GM23248 (cell line): ENCODE measurements around the gene KLF15. TPM values are rescaled to one million over a fixed set of nuclear protein-coding genes. Genes with fewer than 3 reads are reported as not detected.
A peak's percentile ranks its signal among the peaks of the same experiment; 100 is the strongest.

Experiments
- DNase-seq: peaks from one replicate; pipeline ENCODE4 v3.0.0-alpha.2; 2015
- H2AFZ ChIP-seq: fragments of 200-600 bp; sonication (generic); 2 replicates; pipeline ENCODE4 v1.6.1; 2016; ENCODE audit warnings: antibody characterized with exemption
- H3F3A ChIP-seq: fragments of 200-600 bp; sonication (generic); 2 replicates; pipeline ENCODE4 v1.6.1; 2016; ENCODE audit warnings: mild to moderate bottlenecking, antibody characterized with exemption, mixed run types; ENCODE audit not compliant: insufficient read depth
- H3K27ac ChIP-seq: fragments of 200-600 bp; sonication (generic); 2 replicates; pipeline ENCODE4 v1.5.1; 2016; ENCODE audit warnings: mild to moderate bottlenecking
- H3K27me3 ChIP-seq: fragments of 200-600 bp; sonication (generic); replicated peaks from 2 replicates; pipeline ENCODE4 v1.6.1; 2016; ENCODE audit warnings: mild to moderate bottlenecking; ENCODE audit not compliant: insufficient read depth
- H3K36me3 ChIP-seq: fragments of 200-600 bp; sonication (generic); 2 replicates; pipeline ENCODE4 v1.6.1; 2016; ENCODE audit warnings: low read depth, mild to moderate bottlenecking
- H3K4me1 ChIP-seq: fragments of 200-600 bp; sonication (generic); 2 replicates; pipeline ENCODE4 v1.6.1; 2016; ENCODE audit warnings: mild to moderate bottlenecking; ENCODE audit not compliant: insufficient read depth
- H3K4me2 ChIP-seq: fragments of 200-600 bp; sonication (generic); one replicate; pipeline ENCODE4 v1.6.1; 2016; ENCODE audit warnings: mild to moderate bottlenecking; ENCODE audit not compliant: unreplicated experiment
- H3K4me3 ChIP-seq: fragments of 200-600 bp; sonication (generic); 2 replicates; pipeline ENCODE4 v1.5.1; 2016; ENCODE audit warnings: mild to moderate bottlenecking
- H3K79me2 ChIP-seq: fragments of 200-600 bp; sonication (generic); 2 replicates; pipeline ENCODE4 v1.6.1; 2016; ENCODE audit warnings: mild to moderate bottlenecking; ENCODE audit not compliant: insufficient read depth
- H3K9ac ChIP-seq: fragments of 200-600 bp; sonication (generic); 2 replicates; pipeline ENCODE4 v1.6.1; 2016; ENCODE audit warnings: mild to moderate bottlenecking
- H3K9me2 ChIP-seq: fragments of 200-600 bp; sonication (generic); 2 replicates; pipeline ENCODE4 v1.6.1; 2016; ENCODE audit warnings: mixed run types, mild to moderate bottlenecking, moderate library complexity; ENCODE audit not compliant: insufficient read depth
- H3K9me3 ChIP-seq: fragments of 200-600 bp; sonication (generic); one replicate; pipeline ENCODE4 v1.6.1; 2017; ENCODE audit warnings: low read depth
- H4K20me1 ChIP-seq: fragments of 200-600 bp; sonication (generic); 2 replicates; pipeline ENCODE4 v1.6.0; 2016; ENCODE audit not compliant: insufficient read depth
- EZH2 ChIP-seq: fragments of 200-600 bp; sonication (generic); IDR thresholded peaks from 2 replicates; pipeline ENCODE4 v1.6.1; 2018; ENCODE audit warnings: antibody characterized with exemption, mild to moderate bottlenecking; ENCODE audit not compliant: insufficient read depth, poor library complexity, severe bottlenecking
- EZH2phosphoT487 ChIP-seq: fragments of 200-600 bp; sonication (generic); IDR thresholded peaks from 2 replicates; pipeline ENCODE4 v1.6.1; 2018; ENCODE audit warnings: antibody characterized with exemption, moderate library complexity, mild to moderate bottlenecking, low read depth; ENCODE audit not compliant: insufficient read depth
- WGBS, 2 experiments: methylation state at CpG; one replicate each; pipeline ENCODE4 v1.1.6; 2015 to 2017; ENCODE audit warnings: low lambda C conversion rate in 2 of 2, low coverage in 1 of 2; ENCODE audit errors: missing lambda C conversion rate in 2 of 2; 5-methylcytosine and 5-hydroxymethylcytosine counted together
- in situ Hi-C: fragments of 300-500 bp; cut with MboI; formaldehyde crosslinking; loops from 2 replicates; pipeline ENCODE4 v1.15.0; 2020
- polyA plus RNA-seq: library from polyadenylated mRNA; unstranded; fragments of >200 nt; fragmentation: Nextera tagmentation; extraction: Ambion mirVana; gene quantifications from 2 replicates; pipeline ENCODE4 v1.2.1, GENCODE V29; 2016
- total RNA-seq: library from RNA; depleted of rRNA; stranded (reverse); fragments of >200 nt; shearing (Covaris generic); gene quantifications from 2 replicates; pipeline ENCODE4 v1.2.3, GENCODE V29; 2014

The KLF15 gene
- total and polyA plus RNA-seq, 2 experiments from 2014 or later: 0.14 to 0.54 TPM

DNA sequence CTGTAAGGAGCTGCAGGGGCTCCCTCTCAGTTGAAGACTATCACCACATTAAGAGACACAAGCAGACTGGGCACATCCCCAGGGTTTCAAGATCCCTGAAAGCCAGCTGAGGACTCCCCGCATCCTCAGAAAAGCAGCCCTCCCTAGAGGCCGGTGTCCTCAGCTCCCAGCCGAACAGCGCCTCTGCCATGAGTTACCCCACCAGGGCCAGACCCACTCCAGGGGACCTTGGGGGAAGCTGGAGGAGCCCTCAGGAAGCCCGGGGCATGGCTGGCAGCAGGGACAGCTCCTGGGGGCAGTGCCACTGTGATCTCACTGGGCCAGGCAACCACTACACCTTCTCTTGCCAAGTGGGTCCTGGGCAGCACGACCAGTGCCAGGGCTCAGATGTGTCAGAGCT, 8.1 kb downstream of the KLF15 start:
- H3F3A ChIP-seq: no peaks in the 10 kb centered on the region
- H3K27me3 ChIP-seq: no peaks in the 10 kb centered on the region
- no peak overlapping the region for H2AFZ ChIP-seq
- no peaks in the 10 kb centered on the region for H3K4me1 ChIP-seq
- WGBS, 2 experiments: 78 to 79% methylated on average over 6 of the region's 6 CpGs
- in situ Hi-C loops: no loop called here
- DNase-seq: no peak
- no peak overlapping the region for H3K4me3 ChIP-seq
- H3K27ac ChIP-seq: no peak overlapping the region
- no peaks in the 10 kb centered on the region for H3K79me2 ChIP-seq
- H3K9me3 ChIP-seq: no peaks in the 10 kb centered on the region
- no peak overlapping the region for H3K4me2 ChIP-seq
- no peaks in the 10 kb centered on the region for H3K36me3 ChIP-seq
- no peak overlapping the region for H3K9ac ChIP-seq
- no peaks in the 10 kb centered on the region for H4K20me1 ChIP-seq
- TF ChIP-seq EZH2: no peak
- H3K9me2 ChIP-seq: no peaks in the 10 kb centered on the region

- no peaks in the 10 kb centered on the region for H3K9me3 ChIP-seq
- no peaks in the 10 kb centered on the region for H3K9me2 ChIP-seq
- no peaks in the 10 kb centered on the region for H3K4me1 ChIP-seq
- 74 to 76% methylated on average over 12 of the region's 12 CpGs for WGBS, 2 experiments
- H4K20me1 ChIP-seq: no peaks in the 10 kb centered on the region
- H2AFZ ChIP-seq: no peak overlapping the region
- no peaks in the 10 kb centered on the region for H3K27me3 ChIP-seq
- no peaks in the 10 kb centered on the region for H3F3A ChIP-seq
- H3K79me2 ChIP-seq: no peaks in the 10 kb centered on the region
- in situ Hi-C loops: no loop called here
- no peaks in the 10 kb centered on the region for H3K36me3 ChIP-seq
- H3K9ac ChIP-seq: no peak overlapping the region
- TF ChIP-seq EZH2phosphoT487 (no peak), EZH2 (no peak)
- DNase-seq: peak; percentile 38
- no peak overlapping the region for H3K27ac ChIP-seq
- H3K4me2 ChIP-seq: no peak overlapping the region
- no peak overlapping the region for H3K4me3 ChIP-seq
Measured at GRCh38 chr3:126348308-126348920, 8.8 kb downstream of the KLF15 start.

DNA sequence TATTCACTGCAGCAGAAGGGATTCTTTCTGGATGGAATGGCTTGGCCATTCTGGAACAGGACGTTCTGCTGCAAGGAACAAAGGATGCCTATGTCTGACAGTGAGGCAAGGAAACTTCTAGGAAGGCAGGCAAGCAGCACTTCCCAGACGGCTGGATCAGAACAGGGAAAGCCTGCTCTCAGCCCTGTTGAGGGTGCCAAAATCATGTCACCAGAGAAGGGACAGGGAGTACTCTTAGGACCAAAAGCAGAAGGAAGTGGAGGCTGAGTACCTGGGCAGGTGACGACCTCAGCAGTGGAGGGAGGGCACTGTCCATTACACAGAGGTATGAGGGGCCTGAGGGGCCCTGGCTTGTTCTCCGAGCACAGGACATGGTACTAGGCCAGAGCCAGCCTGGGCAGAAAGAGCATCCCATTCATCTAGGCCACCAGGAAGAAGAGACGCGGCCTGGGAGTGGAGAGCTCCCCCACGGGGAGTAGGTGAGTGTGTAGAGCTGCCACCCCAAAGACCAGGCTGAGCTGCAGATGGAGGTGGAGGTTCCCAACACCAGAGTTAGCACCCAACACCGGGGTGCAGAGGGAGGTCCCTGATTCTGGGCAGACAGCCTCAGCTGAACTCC, 9.6 kb downstream of the KLF15 start:
- Histone ChIP-seq H3K4me2 (no peak overlapping the region), H3K9me2 (no peaks in the 10 kb centered on the region), H3K9ac (no peak overlapping the region), H3K27me3 (no peaks in the 10 kb centered on the region), H3K4me1 (no peaks in the 10 kb centered on the region), H4K20me1 (no peaks in the 10 kb centered on the region), H3K27ac (no peak overlapping the region), H3K79me2 (no peaks in the 10 kb centered on the region), H3K4me3 (no peak overlapping the region), H3F3A (no peaks in the 10 kb centered on the region), H3K9me3 (no peaks in the 10 kb centered on the region), H3K36me3 (no peaks in the 10 kb centered on the region), H2AFZ (no peak overlapping the region)
- WGBS, 2 experiments: 55 to 62% methylated on average over 8 of the region's 8 CpGs
- DNase-seq: no peak
- no peak for TF ChIP-seq EZH2
- no peak for TF ChIP-seq EZH2phosphoT487
- in situ Hi-C loops: no loop called here

- Histone ChIP-seq H4K20me1 (no peaks in the 10 kb centered on the region), H3K4me3 (no peak overlapping the region), H3K79me2 (no peaks in the 10 kb centered on the region), H2AFZ (no peak overlapping the region), H3K4me1 (no peaks in the 10 kb centered on the region), H3K9me3 (no peaks in the 10 kb centered on the region), H3K27ac (no peak overlapping the region), H3K9ac (no peak overlapping the region), H3K4me2 (no peak overlapping the region), H3K36me3 (no peaks in the 10 kb centered on the region), H3K9me2 (no peaks in the 10 kb centered on the region), H3K27me3 (no peaks in the 10 kb centered on the region), H3F3A (no peaks in the 10 kb centered on the region)
- WGBS, 2 experiments: 65 to 81% methylated on average over 2 of the region's 2 CpGs
- in situ Hi-C loops: no loop called here
- TF ChIP-seq EZH2phosphoT487 (no peak), EZH2 (no peak)
- DNase-seq: no peak
Measured at GRCh38 chr3:126346466-126346865, 10.7 kb downstream of the KLF15 start.
